Neural progenitor cell (in vitro differentiated cells): Measurements from ENCODE around the gene GPR148. TPM values are rescaled to one million over a fixed set of nuclear protein-coding genes. Genes with fewer than 3 reads are reported as not detected.

Source experiments
- DNase-seq: peaks from one replicate; pipeline ENCODE4 v3.0.0-alpha.2; 2016; ENCODE audit warnings: low spot score
- H2AFZ ChIP-seq: fragments of 200-600 bp; sonication (generic); replicated peaks from 2 replicates; pipeline ENCODE4 v1.6.1; 2016; ENCODE audit warnings: antibody characterized with exemption
- H3F3A ChIP-seq: fragments of 200-600 bp; sonication (generic); 2 replicates; pipeline ENCODE4 v1.6.1; 2016; ENCODE audit warnings: antibody characterized with exemption, low read depth
- H3K27ac ChIP-seq: fragments of 200-600 bp; sonication (generic); 2 replicates; pipeline ENCODE4 v1.5.1; 2016; ENCODE audit warnings: mild to moderate bottlenecking
- H3K27me3 ChIP-seq: fragments of 200-600 bp; sonication (generic); 2 replicates; pipeline ENCODE4 v1.6.1; 2016; ENCODE audit warnings: mild to moderate bottlenecking, moderate library complexity
- H3K36me3 ChIP-seq: fragments of 200-600 bp; sonication (generic); 2 replicates; pipeline ENCODE4 v1.5.1; 2016
- H3K4me1 ChIP-seq: fragments of 200-600 bp; sonication (generic); 2 replicates; pipeline ENCODE4 v1.6.1; 2016; ENCODE audit warnings: mixed run types
- H3K4me2 ChIP-seq: fragments of 200-600 bp; sonication (generic); 2 replicates; pipeline ENCODE4 v1.6.1; 2016
- H3K4me3 ChIP-seq: fragments of 200-600 bp; sonication (generic); 2 replicates; pipeline ENCODE4 v1.5.1; 2016
- H3K79me2 ChIP-seq: fragments of 200-600 bp; sonication (generic); 2 replicates; pipeline ENCODE4 v1.6.1; 2016; ENCODE audit warnings: low read depth
- H3K9ac ChIP-seq: fragments of 200-600 bp; sonication (generic); 2 replicates; pipeline ENCODE4 v1.6.1; 2016
- H3K9me3 ChIP-seq: fragments of 200-600 bp; sonication (generic); 2 replicates; pipeline ENCODE4 v1.5.1; 2016; ENCODE audit warnings: low read depth
- H4K20me1 ChIP-seq: fragments of 200-600 bp; sonication (generic); 2 replicates; pipeline ENCODE4 v1.6.1; 2016; ENCODE audit warnings: low read depth
- H3K27ac Mint-ChIP-seq: 3 replicates; pipeline ENCODE4 v1.8.0; 2021; ENCODE audit warnings: mixed read lengths
- H3K27me3 Mint-ChIP-seq: 2 replicates; pipeline ENCODE4 v1.8.0; 2022; ENCODE audit warnings: low read depth, mild to moderate bottlenecking, inconsistent platforms, moderate library complexity, mixed read lengths; ENCODE audit not compliant: insufficient read depth
- H3K36me3 Mint-ChIP-seq: 3 replicates; pipeline ENCODE4 v1.8.0; 2021; ENCODE audit warnings: mixed read lengths
- H3K4me1 Mint-ChIP-seq: 3 replicates; pipeline ENCODE4 v1.8.0; 2021; ENCODE audit warnings: mixed read lengths
- H3K4me3 Mint-ChIP-seq: 3 replicates; pipeline ENCODE4 v1.8.0; 2021; ENCODE audit warnings: mild to moderate bottlenecking, moderate library complexity, mixed read lengths
- H3K9me3 Mint-ChIP-seq: 3 replicates; pipeline ENCODE4 v1.8.0; 2020; ENCODE audit warnings: mixed read lengths
- EZH2 ChIP-seq: fragments of 200-600 bp; sonication (generic); IDR thresholded peaks from 2 replicates; pipeline ENCODE4 v1.6.1; 2017; ENCODE audit warnings: antibody characterized with exemption, mild to moderate bottlenecking, moderate library complexity
- EZH2phosphoT487 ChIP-seq: fragments of 200-600 bp; sonication (generic); IDR thresholded peaks from 2 replicates; pipeline ENCODE4 v1.6.1; 2017; ENCODE audit warnings: antibody characterized with exemption
- total RNA-seq: library from RNA; depleted of rRNA; stranded (reverse); fragments of >200 nt; gene quantifications from 2 replicates; pipeline ENCODE4 v1.2.3, GENCODE V29; 2015; ENCODE audit warnings: low replicate concordance
- TF ChIP-seq, protein P1 (sequence below): fragments of 200-600 bp; sonication (generic); IDR thresholded peaks from 2 replicates; pipeline ENCODE4 v1.5.1; 2017; ENCODE audit warnings: antibody characterized with exemption, mild to moderate bottlenecking

GPR148 gene
- total RNA-seq, 1 donor from 2014 or later: not detected

DNA sequence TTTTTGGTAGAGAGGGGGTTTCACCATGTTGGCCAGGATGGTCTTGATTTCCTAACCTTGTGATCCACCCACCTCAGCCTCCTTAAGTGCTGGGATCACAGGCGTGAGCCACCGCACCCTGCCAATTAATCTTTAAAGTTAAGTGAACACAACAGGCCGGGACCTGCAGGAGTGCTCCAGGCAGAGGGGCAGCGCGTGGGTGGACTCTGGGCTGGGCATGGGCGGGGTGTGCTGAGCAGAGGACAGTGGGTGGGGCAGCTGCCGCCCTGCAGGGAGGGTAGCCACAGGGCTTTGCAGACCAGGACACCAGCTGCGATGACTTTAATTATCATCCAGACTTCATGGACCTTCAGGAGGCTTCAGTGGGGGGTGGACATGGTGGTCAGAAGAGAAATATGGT is 8.8 kb upstream of the GPR148 start:
- no peak overlapping the region for H3K9ac ChIP-seq
- H4K20me1 ChIP-seq: no peaks in the 10 kb centered on the region
- no peak for TF ChIP-seq EZH2
- TF ChIP-seq EZH2phosphoT487: no peak
- TF ChIP-seq, protein P1, sequence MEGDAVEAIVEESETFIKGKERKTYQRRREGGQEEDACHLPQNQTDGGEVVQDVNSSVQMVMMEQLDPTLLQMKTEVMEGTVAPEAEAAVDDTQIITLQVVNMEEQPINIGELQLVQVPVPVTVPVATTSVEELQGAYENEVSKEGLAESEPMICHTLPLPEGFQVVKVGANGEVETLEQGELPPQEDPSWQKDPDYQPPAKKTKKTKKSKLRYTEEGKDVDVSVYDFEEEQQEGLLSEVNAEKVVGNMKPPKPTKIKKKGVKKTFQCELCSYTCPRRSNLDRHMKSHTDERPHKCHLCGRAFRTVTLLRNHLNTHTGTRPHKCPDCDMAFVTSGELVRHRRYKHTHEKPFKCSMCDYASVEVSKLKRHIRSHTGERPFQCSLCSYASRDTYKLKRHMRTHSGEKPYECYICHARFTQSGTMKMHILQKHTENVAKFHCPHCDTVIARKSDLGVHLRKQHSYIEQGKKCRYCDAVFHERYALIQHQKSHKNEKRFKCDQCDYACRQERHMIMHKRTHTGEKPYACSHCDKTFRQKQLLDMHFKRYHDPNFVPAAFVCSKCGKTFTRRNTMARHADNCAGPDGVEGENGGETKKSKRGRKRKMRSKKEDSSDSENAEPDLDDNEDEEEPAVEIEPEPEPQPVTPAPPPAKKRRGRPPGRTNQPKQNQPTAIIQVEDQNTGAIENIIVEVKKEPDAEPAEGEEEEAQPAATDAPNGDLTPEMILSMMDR: no peak
- H3F3A ChIP-seq: no peaks in the 10 kb centered on the region
- H2AFZ ChIP-seq: no peak overlapping the region
- H3K36me3 ChIP-seq: no peaks in the 10 kb centered on the region
- H3K9me3 Mint-ChIP-seq: peaks cover 3% of the 10 kb centered on the region
- no peak for DNase-seq
- no peaks in the 10 kb centered on the region for H3K36me3 Mint-ChIP-seq
- no peak overlapping the region for H3K27ac ChIP-seq
- H3K4me3 Mint-ChIP-seq: no peak overlapping the region
- no peak overlapping the region for H3K4me3 ChIP-seq
- no peak overlapping the region for H3K4me2 ChIP-seq
- H3K79me2 ChIP-seq: no peaks in the 10 kb centered on the region
- H3K9me3 ChIP-seq: no peaks in the 10 kb centered on the region
- no peaks in the 10 kb centered on the region for H3K4me1 Mint-ChIP-seq
- no peak overlapping the region for H3K27ac Mint-ChIP-seq
- no peaks in the 10 kb centered on the region for H3K27me3 ChIP-seq
- H3K4me1 ChIP-seq: no peaks in the 10 kb centered on the region
- H3K27me3 Mint-ChIP-seq: peaks cover 4% of the 10 kb centered on the region

DNA sequence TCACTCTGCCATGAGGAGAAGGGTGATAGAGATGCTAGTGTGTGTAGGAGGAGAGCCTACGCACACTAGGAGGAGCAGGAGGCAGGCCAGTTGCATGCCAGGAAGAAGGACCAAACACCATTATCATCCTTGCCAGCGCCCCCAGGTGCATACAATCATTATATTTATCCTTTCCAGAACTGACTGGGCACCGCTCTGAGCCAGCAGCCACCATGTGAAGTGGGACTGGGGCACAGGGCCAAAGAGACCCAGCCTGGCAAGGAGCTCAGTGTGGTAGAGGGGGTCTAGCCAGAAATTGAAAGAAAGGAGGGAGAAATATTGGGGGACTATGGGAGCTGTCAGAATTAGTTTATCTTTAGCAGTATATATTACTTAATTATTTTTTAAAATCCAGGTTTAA is 8.3 kb upstream of the GPR148 start:
- Histone ChIP-seq H3K36me3 (no peaks in the 10 kb centered on the region), H4K20me1 (no peaks in the 10 kb centered on the region), H3K4me3 (no peak overlapping the region), H3K79me2 (no peaks in the 10 kb centered on the region), H3K27me3 (no peaks in the 10 kb centered on the region), H3F3A (no peaks in the 10 kb centered on the region), H3K4me1 (no peaks in the 10 kb centered on the region), H3K27ac (no peak overlapping the region), H2AFZ (no peak overlapping the region), H3K9me3 (no peaks in the 10 kb centered on the region), H3K4me2 (no peak overlapping the region), H3K9ac (no peak overlapping the region)
- H3K4me1 Mint-ChIP-seq: no peaks in the 10 kb centered on the region
- no peak for DNase-seq
- no peak overlapping the region for H3K27ac Mint-ChIP-seq
- peaks cover 3% of the 10 kb centered on the region for H3K9me3 Mint-ChIP-seq
- peaks cover 4% of the 10 kb centered on the region for H3K27me3 Mint-ChIP-seq
- H3K36me3 Mint-ChIP-seq: no peaks in the 10 kb centered on the region
- H3K4me3 Mint-ChIP-seq: no peak overlapping the region
- TF ChIP-seq EZH2phosphoT487 (no peak), EZH2 (no peak)
- TF ChIP-seq, protein P1: no peak

DNA sequence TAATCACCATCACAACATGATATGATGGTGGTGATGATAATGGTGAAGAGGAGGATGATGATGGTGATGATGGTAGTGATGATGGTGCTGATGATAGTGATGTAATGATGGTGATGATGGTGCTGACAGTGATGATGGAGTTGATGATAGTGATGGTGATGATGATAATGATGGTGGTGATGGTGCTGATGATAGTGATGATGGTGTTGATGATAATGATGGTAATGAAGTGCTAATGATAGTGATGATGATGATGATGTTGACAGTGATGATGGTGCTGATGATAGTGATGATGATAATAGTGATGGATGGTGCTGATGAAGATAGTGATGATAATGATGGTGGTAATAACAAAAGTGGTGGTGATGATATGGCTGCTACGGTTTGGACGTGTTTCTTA is 4.4 kb upstream of the GPR148 start:
- peaks cover 3% of the 10 kb centered on the region for H3K9me3 Mint-ChIP-seq

More for the DNA sequence above, 4.4 kb upstream of the GPR148 start:
- Histone ChIP-seq H3K36me3 (no peaks in the 10 kb centered on the region), H3F3A (peaks cover 14% of the 10 kb centered on the region), H3K4me1 (peaks cover 2% of the 10 kb centered on the region), H4K20me1 (no peaks in the 10 kb centered on the region), H3K4me2 (no peak overlapping the region), H3K4me3 (no peak overlapping the region), H3K27ac (no peak overlapping the region), H3K9me3 (no peaks in the 10 kb centered on the region), H3K27me3 (peaks cover 30% of the 10 kb centered on the region), H3K79me2 (no peaks in the 10 kb centered on the region), H3K9ac (no peak overlapping the region), H2AFZ (no peak overlapping the region)
- Mint-ChIP-seq H3K27me3 (peaks cover 5% of the 10 kb centered on the region), H3K27ac (no peak overlapping the region), H3K36me3 (no peaks in the 10 kb centered on the region), H3K4me1 (peaks cover 5% of the 10 kb centered on the region), H3K4me3 (no peak overlapping the region)
- TF ChIP-seq, protein P1: no peak
- TF ChIP-seq EZH2phosphoT487: no peak
- no peak for TF ChIP-seq EZH2
- no peak for DNase-seq
